Epithelial cell of prostate (primary cell): ENCODE results near the gene PAFAH2.
A peak's percentile ranks its signal among the peaks of the same experiment; 100 is the strongest.

ENCODE experiments used
- DNase-seq: peaks from one replicate; pipeline ENCODE4 v3.0.0-alpha.2; 2011; ENCODE audit warnings: low read depth, low spot score
- H3K27ac ChIP-seq: fragments of 450-650 bp; 2 replicates; pipeline ENCODE4 v1.5.1; 2017; ENCODE audit warnings: mild to moderate bottlenecking

PAFAH2 gene

GRCh38 chr1:26016953-26017545, 19.2 kb upstream of the PAFAH2 start:
- no peak for DNase-seq
- no peak overlapping the region for H3K27ac ChIP-seq

GRCh38 chr1:26016258-26016952, 18.5 kb upstream of the PAFAH2 start:
- no peak for DNase-seq
- no peak overlapping the region for H3K27ac ChIP-seq

DNA sequence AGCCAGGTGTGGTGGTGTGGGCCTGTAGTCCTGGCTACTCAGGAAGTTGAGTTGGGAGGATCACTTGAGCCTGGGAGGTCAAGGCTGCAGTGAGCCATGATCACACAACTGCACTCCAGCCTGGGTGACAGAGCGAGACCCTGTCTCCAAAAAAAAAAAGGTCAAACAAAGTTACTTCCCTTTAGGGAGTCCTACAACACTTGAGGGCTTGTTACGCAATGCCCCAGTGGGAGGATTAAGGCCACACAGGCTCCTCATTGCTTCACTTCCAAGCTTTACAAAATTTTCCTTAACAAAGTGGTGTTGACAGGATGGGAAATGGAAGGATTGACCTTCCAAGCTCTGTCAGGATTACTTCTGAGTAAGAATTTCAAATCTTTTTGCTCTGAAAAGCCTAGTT, 17.5 kb upstream of the PAFAH2 start:
- H3K27ac ChIP-seq: no peak overlapping the region
- no peak for DNase-seq

GRCh38 chr1:26014179-26014578, 16.3 kb upstream of the PAFAH2 start:
- H3K27ac ChIP-seq: no peak overlapping the region
- no peak for DNase-seq

GRCh38 chr1:26012864-26013263, 15.0 kb upstream of the PAFAH2 start:
- DNase-seq: no peak
- H3K27ac ChIP-seq: no peak overlapping the region

DNA sequence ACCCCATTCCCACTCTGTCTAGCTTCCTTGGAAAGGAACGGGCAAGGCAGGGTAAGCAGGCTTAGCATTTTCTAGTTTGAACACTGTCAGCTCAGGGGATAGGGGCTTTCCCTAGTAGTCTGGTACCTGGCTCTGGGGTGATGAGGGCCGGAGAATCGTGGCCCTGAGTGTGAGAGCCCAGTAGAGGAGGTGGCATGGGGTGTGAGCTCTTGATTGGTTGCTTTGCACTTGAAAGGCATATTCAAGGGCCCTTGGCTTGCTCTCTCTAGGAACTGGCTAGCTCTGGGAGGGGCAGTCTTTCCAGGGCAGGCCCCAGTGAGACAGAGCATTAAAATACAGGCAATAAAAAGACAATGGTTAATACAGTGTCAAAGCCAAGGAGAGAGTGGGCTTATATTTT, 13.0 kb upstream of the PAFAH2 start:
- H3K27ac ChIP-seq: no peak overlapping the region
- no peak for DNase-seq

- no peak for DNase-seq
- H3K27ac ChIP-seq: no peak overlapping the region
These were observed 12.1 kb upstream of the PAFAH2 start for GRCh38 chr1:26009796-26010447.

DNA sequence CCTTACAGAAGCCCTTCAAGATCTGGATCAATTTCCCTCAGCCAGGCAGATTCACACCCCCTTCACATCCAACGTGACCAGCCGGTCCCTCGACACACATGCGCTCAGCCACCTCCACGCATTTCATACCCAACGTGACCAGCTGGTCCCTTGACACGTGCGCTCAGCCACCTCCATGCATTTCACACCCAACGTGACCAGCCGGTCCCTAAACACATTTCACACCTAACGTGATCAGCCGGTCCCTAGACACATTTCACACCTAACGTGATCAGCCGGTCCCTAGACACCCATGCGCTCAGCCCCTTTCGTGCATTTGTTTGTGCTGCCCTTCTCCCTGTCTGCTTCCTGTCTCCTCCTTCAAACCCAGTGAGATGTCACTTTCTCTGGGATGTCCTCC, 8.8 kb upstream of the PAFAH2 start:
- no peak for DNase-seq
- H3K27ac ChIP-seq: no peak overlapping the region

- H3K27ac ChIP-seq: no peak overlapping the region
- DNase-seq: no peak
These were observed 7.7 kb upstream of the PAFAH2 start for GRCh38 chr1:26005434-26006105.

DNA sequence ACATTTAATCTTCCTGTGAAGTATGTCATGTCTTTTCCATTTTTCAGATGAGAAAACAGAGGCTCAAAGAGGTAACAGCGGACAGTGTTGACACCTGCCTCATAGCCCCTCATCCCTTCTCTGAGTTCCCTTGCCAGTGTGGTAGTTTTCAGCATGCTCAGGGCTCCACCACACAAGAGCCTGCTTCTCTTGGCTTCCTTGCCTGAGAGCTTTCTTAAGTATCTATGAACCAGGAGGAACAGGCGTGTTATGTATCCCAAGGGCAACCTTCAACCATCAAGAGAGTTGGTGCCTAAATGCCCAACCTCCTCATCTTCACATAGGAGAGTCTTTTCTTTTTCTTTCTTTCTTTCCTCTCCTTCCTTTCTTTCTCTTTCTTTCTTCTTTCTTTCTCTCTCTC, 5.9 kb upstream of the PAFAH2 start:
- DNase-seq: no peak
- no peak overlapping the region for H3K27ac ChIP-seq

DNA sequence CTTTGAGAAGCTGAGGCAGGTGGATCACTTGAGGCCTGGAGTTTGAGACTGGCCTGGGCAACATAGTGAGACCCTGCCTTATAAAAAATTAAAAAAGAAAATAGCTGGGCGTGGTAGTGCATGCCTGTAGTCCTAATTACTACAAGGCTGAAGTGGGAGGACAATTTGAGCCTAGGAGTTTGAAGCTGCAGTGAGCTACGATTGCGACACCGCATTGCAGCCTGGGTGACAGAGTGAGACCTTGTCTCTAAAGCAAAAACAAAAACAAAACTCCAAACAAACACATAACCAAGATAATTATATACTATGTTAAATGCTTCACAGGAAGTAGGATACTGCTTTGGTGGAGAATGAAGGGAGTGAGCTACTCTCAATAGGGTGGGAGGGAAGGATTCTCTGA, 5.4 kb upstream of the PAFAH2 start:
- no peak overlapping the region for H3K27ac ChIP-seq
- DNase-seq: no peak

- no peak for DNase-seq
- no peak overlapping the region for H3K27ac ChIP-seq
These were observed 1.4 kb upstream of the PAFAH2 start for GRCh38 chr1:25999041-25999800.

GRCh38 chr1:25996966-25997827, 666 bp downstream of the PAFAH2 start:
- DNase-seq: no peak

DNA sequence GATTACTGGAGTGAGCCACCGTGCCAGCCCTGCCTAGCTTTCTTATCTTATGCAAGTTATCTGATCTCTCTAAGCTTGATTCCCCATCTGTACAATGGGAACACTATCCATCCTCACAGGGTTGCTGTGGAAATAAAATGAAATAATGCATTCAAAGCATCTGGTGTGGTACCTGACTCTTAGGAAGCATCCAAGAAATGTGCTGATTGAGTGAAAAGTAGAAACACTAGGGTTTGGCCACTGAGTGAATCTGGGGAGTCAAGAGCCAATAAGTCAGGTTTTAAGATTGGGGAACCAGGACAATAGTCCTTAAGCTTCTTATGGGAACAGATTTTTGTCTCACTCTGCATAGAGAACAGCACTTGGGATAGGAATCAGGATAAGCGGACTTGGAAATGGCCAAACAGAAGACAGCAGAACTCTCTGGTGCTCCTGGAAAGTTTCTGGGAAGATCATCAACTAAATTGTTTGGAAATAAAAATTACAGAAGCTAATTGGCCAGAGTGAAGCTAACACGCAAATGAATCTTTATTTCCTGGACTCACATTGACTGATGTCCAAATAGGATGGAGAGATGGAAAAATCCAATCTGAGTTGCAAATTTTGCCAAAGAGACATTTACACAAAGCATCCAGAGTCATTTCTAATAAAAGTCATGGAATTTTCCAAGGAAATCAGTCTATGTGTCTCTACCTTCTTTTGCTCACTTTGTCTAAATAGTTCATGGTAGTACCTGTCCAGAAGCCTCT, 3.3 kb downstream of the PAFAH2 start:
- no peak for DNase-seq
- no peak overlapping the region for H3K27ac ChIP-seq

More at GRCh38 chr1:25996966-25997827, 666 bp downstream of the PAFAH2 start:
- H3K27ac ChIP-seq: peak overlapping the region; percentile 70

- DNase-seq: no peak
- H3K27ac ChIP-seq: no peak overlapping the region
These were observed 4.5 kb downstream of the PAFAH2 start for GRCh38 chr1:25993197-25993951.

GRCh38 chr1:25992689-25993171, 5.1 kb downstream of the PAFAH2 start:
- no peak for DNase-seq
- no peak overlapping the region for H3K27ac ChIP-seq

GRCh38 chr1:25991937-25992688, 5.8 kb downstream of the PAFAH2 start:
- no peak for DNase-seq

More at GRCh38 chr1:25991937-25992688, 5.8 kb downstream of the PAFAH2 start:
- H3K27ac ChIP-seq: no peak overlapping the region
